ENCODE results near the gene RNASE8. TPM values are rescaled to one million over a fixed set of nuclear protein-coding genes. Genes with fewer than 3 reads are reported as not detected.

The RNASE8 gene
- total and polyA plus RNA-seq, 2 of the 8 experiments (the other 6 are each of a cell fraction or from before 2014, with no cell fraction given) = not detected

DNA sequence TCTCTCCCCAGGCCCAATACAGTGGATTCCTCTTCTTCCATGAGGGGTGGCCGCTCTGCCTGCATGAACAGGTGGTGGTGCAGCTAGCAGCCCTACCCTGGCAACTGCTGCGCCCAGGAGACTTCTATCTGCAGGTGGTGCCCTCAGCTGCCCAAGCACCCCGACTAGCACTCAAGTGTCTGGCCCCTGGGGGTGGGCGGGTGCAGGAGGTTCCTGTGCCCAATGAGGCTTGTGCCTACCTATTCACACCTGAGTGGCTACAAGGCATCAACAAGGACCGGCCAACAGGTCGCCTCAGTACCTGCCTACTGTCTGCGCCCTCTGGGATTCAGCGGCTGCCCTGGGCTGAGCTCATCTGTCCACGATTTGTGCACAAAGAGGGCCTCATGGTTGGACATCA, 16.3 kb downstream of the RNASE8 start:
- H2BK15ac ChIP-seq (ENCODE audit: low read length) = no peak overlapping the region
- H3K27ac ChIP-seq (ENCODE audit: low read depth, low read length) = no peak overlapping the region
- no peak overlapping the region for H3K18ac ChIP-seq (ENCODE audit: extremely low read depth, low read length)
- H3K9ac ChIP-seq (replicated peaks in 1 of 4; ENCODE audit: extremely low read depth in 1 of 4, low read depth in 3 of 4, low read length in 3 of 4) = no peak overlapping the region
- H3K9me3 ChIP-seq (ENCODE audit: insufficient read depth in 2 of 2, low read depth in 1 of 2, low read length in 1 of 2) = no peaks in the 10 kb centered on the region
- no peak overlapping the region for H2BK120ac ChIP-seq (replicated peaks; ENCODE audit: low read depth, low read length)
- H4K8ac ChIP-seq (ENCODE audit: extremely low read depth, insufficient read depth, low read length) = no peak overlapping the region; the same call in 1 of the 2 replicates
- peaks cover 2% of the 10 kb centered on the region for H3K79me1 ChIP-seq (ENCODE audit: low read depth, low read length)
- H3K14ac ChIP-seq (ENCODE audit: insufficient read length) = no peak overlapping the region
- H2AK5ac ChIP-seq (ENCODE audit: low read depth, low read length) = no peak overlapping the region
- H2BK5ac ChIP-seq (ENCODE audit: low read depth, low read length) = no peak overlapping the region
- TF ChIP-seq BRCA1 (IDR thresholded peaks at IDR 0.05; ENCODE audit: low read depth, low read length) = no peak
- H3K4me3 ChIP-seq (ENCODE audit: extremely low read depth in 1 of 4, insufficient read depth in 2 of 4, low read depth in 3 of 4, low read length in 4 of 4) = no peak overlapping the region
- ChIA-PET CTCF (ENCODE audit: partially characterized antibody) (interaction anchor here (1.1 to 6.6 kb wide), 8 partner anchors 8 to 76 kb away, joined by 4 to 110 read pairs (median 15); partner anchors contain the start of gene TMEM253), POLR2A (ENCODE audit: partially characterized antibody) (interaction anchor here (0.7 to 12.4 kb wide), 5 partner anchors 11 to 58 kb away, joined by 3 to 245 read pairs (median 5); partner anchors contain the start of genes TMEM253 and ZNF219)
- no peak for DNase-seq (ENCODE audit: low read depth in 1 of 2, low spot score in 2 of 2)
- H3K23ac ChIP-seq (ENCODE audit: insufficient read length) = no peak overlapping the region
- peaks cover 20% of the 10 kb centered on the region; the same call in 1 of the 2 replicates for H3K23me2 ChIP-seq (ENCODE audit: low read depth, low read length)
- H3K4ac ChIP-seq (replicated peaks; ENCODE audit: insufficient read length, low read depth, low read length) = no peak overlapping the region
- H3K56ac ChIP-seq (replicated peaks; ENCODE audit: insufficient read length, low read depth, low read length) = no peak overlapping the region
- 96% methylated on average over 9 of the region's 9 CpGs; no CpG with 5 or more reads in 1 of the 2 experiments for WGBS, 2 experiments (ENCODE audit: extremely low coverage in 1 of 2, insufficient coverage in 1 of 2, insufficient read length in 1 of 2, insufficient replicate concordance in 2 of 2, low coverage in 1 of 2, low lambda C conversion rate in 2 of 2, missing lambda C conversion rate in 1 of 2)
- no peak overlapping the region for H4K5ac ChIP-seq (ENCODE audit: insufficient read length, low read depth, low read length)
- no peak for FAIRE-seq
- H4K20me1 ChIP-seq (replicated peaks in 1 of 2; ENCODE audit: control insufficient read depth in 1 of 2, insufficient read depth in 2 of 2, low read length in 2 of 2) = peaks cover 2 to 9% of the 10 kb centered on the region in 2 experiments
- no peak overlapping the region for H3K4me2 ChIP-seq (ENCODE audit: insufficient read depth in 1 of 2, low read depth in 2 of 2, low read length in 2 of 2)
- H2BK20ac ChIP-seq (ENCODE audit: low read length) = no peak overlapping the region
- no peak overlapping the region for H2AFZ ChIP-seq (ENCODE audit: low read length)
- H3K4me1 ChIP-seq (replicated peaks in 1 of 4; ENCODE audit: control insufficient read depth in 3 of 4, insufficient read depth in 4 of 4, low read length in 3 of 4) = peaks cover 3 to 11% (median 6%) of the 10 kb centered on the region in 4 experiments
- H3K36me3 ChIP-seq (ENCODE audit: control insufficient read depth in 2 of 4, insufficient read depth in 4 of 4, low read length in 3 of 4) = peaks cover 36 to 51% (median 47%) of the 10 kb centered on the region in 4 experiments
- no peak overlapping the region for H4K91ac ChIP-seq (replicated peaks; ENCODE audit: insufficient read length, low read length)
- H3K27me3 ChIP-seq (replicated peaks in 1 of 4; ENCODE audit: control insufficient read depth in 3 of 4, extremely low read depth in 1 of 4, insufficient read depth in 3 of 4, low read length in 3 of 4) = no peaks in the 10 kb centered on the region
- H2BK12ac ChIP-seq (ENCODE audit: low read depth, low read length) = no peak overlapping the region
- H3K79me2 ChIP-seq (ENCODE audit: control insufficient read depth in 1 of 2, insufficient read depth in 2 of 2, low read length in 2 of 2) = peaks cover 0 to 13% of the 10 kb centered on the region in 2 experiments; a peak in 2 of 4 replicates
